SW480 (cell line): Measurements from ENCODE around the gene KRI1.
A peak's percentile ranks its signal among the peaks of the same experiment; 100 is the strongest.

ENCODE experiments used
- DNase-seq: peaks from one replicate; pipeline ENCODE4 v3.0.0-alpha.2; 2016; ENCODE audit warnings: low spot score

Gene KRI1

GRCh38 chr19:10518444-10519361 lies 47.1 kb downstream of the KRI1 start:
- DNase-seq = no peak

GRCh38 chr19:10517760-10518443 lies 47.9 kb downstream of the KRI1 start:
- peak; percentile 39 for DNase-seq

- no peak for DNase-seq
These were observed 48.5 kb downstream of the KRI1 start, which contains the start of gene S1PR5 for GRCh38 chr19:10517361-10517759. Gene S1PR5 (minus strand): TSS chr19:10517447. CDS start chr19:10515011, 2,436 bp downstream.

- no peak for DNase-seq
These were observed 49.0 kb downstream of the KRI1 start for GRCh38 chr19:10516671-10517286.

- no peak for DNase-seq
These were observed 49.8 kb downstream of the KRI1 start for GRCh38 chr19:10516064-10516385.

- DNase-seq = no peak
These were observed 51.3 kb downstream of the KRI1 start for GRCh38 chr19:10514211-10515145.

GRCh38 chr19:10513223-10513622 lies 52.6 kb downstream of the KRI1 start:
- DNase-seq = no peak

GRCh38 chr19:10510301-10510802 lies 55.5 kb downstream of the KRI1 start:
- no peak for DNase-seq

- no peak for DNase-seq
These were observed 57.1 kb downstream of the KRI1 start for GRCh38 chr19:10508707-10509106.

GRCh38 chr19:10508036-10508435 lies 57.8 kb downstream of the KRI1 start:
- DNase-seq = no peak

GRCh38 chr19:10505583-10506229 lies 60.1 kb downstream of the KRI1 start:
- DNase-seq = peak; percentile 36
